Trophoblast cell (in vitro differentiated cells and primary cell): ENCODE data around the gene ACO1.

Experiments used
- DNase-seq, 2 donors: peaks; one replicate each; pipeline ENCODE4 v3.0.0-alpha.2; 2016
- H2AFZ ChIP-seq: 2 replicates; pipeline ENCODE4 v1.6.1; 2013; ENCODE audit warnings: low read length, moderate library complexity, mild to moderate bottlenecking; ENCODE audit not compliant: insufficient read depth, poor library complexity
- H2AK5ac ChIP-seq: 2 replicates; pipeline ENCODE4 v1.6.1; 2013; ENCODE audit warnings: mild to moderate bottlenecking, low read length
- H2BK120ac ChIP-seq: 2 replicates; pipeline ENCODE4 v1.6.1; 2013; ENCODE audit warnings: low read length, mild to moderate bottlenecking, moderate library complexity; ENCODE audit not compliant: insufficient read depth, poor library complexity
- H2BK12ac ChIP-seq: 2 replicates; pipeline ENCODE4 v1.6.1; 2013; ENCODE audit warnings: mild to moderate bottlenecking, low read length, moderate library complexity
- H2BK5ac ChIP-seq: 2 replicates; pipeline ENCODE4 v1.6.1; 2013; ENCODE audit warnings: low read length, low read depth, moderate library complexity, mild to moderate bottlenecking; ENCODE audit not compliant: poor library complexity
- H3K14ac ChIP-seq: 2 replicates; pipeline ENCODE4 v1.6.1; 2013; ENCODE audit warnings: mild to moderate bottlenecking, low read length
- H3K18ac ChIP-seq: 2 replicates; pipeline ENCODE4 v1.6.1; 2013; ENCODE audit warnings: mild to moderate bottlenecking, low read length
- H3K23ac ChIP-seq: 2 replicates; pipeline ENCODE4 v1.6.1; 2013; ENCODE audit warnings: low read length
- H3K27ac ChIP-seq: 2 replicates; pipeline ENCODE4 v1.5.1; 2013; ENCODE audit warnings: low read depth, mild to moderate bottlenecking, inconsistent platforms, low read length, moderate library complexity
- H3K27me3 ChIP-seq: 2 replicates; pipeline ENCODE4 v1.6.1; 2013; ENCODE audit warnings: inconsistent platforms, mild to moderate bottlenecking, low read length, moderate library complexity; ENCODE audit not compliant: insufficient read depth
- H3K36me3 ChIP-seq, 2 experiments: 1 replicate in 1 of 2; 2 replicates in 1 of 2; pipeline ENCODE4 v1.6.1; 2013; ENCODE audit warnings: low read length in 2 of 2, mild to moderate bottlenecking in 2 of 2, moderate library complexity in 1 of 2; ENCODE audit not compliant: insufficient read depth in 2 of 2, control insufficient read depth in 1 of 2
- H3K4ac ChIP-seq: 2 replicates; pipeline ENCODE4 v1.6.1; 2013; ENCODE audit warnings: low read depth, mild to moderate bottlenecking, low read length, moderate library complexity
- H3K4me1 ChIP-seq, 2 experiments: 1 replicate in 1 of 2; 2 replicates in 1 of 2; pipeline ENCODE4 v1.6.1; 2013; ENCODE audit warnings: low read length in 2 of 2, mild to moderate bottlenecking in 2 of 2, moderate library complexity in 1 of 2; ENCODE audit not compliant: insufficient read depth in 2 of 2, control insufficient read depth in 1 of 2
- H3K4me2 ChIP-seq: 2 replicates; pipeline ENCODE4 v1.6.1; 2013; ENCODE audit warnings: inconsistent platforms, mild to moderate bottlenecking, low read length, moderate library complexity
- H3K4me3 ChIP-seq: 2 replicates; pipeline ENCODE4 v1.5.1; 2013; ENCODE audit warnings: mild to moderate bottlenecking, low read depth, low read length, inconsistent platforms
- H3K79me1 ChIP-seq: one replicate; pipeline ENCODE4 v1.6.1; 2013; ENCODE audit warnings: low read length
- H3K79me2 ChIP-seq: 2 replicates; pipeline ENCODE4 v1.6.1; 2013; ENCODE audit warnings: low read length, mild to moderate bottlenecking; ENCODE audit not compliant: control insufficient read depth, insufficient read depth, poor library complexity
- H3K9ac ChIP-seq: 2 replicates; pipeline ENCODE4 v1.6.1; 2013; ENCODE audit warnings: mild to moderate bottlenecking, low read length
- H3K9me3 ChIP-seq: 2 replicates; pipeline ENCODE4 v1.6.1; 2013; ENCODE audit warnings: low read depth, mild to moderate bottlenecking, control low read depth, inconsistent platforms, low read length; ENCODE audit not compliant: insufficient read depth
- H4K12ac ChIP-seq: 2 replicates; pipeline ENCODE4 v1.6.1; 2013; ENCODE audit warnings: low read depth, mild to moderate bottlenecking, low read length, moderate library complexity
- H4K8ac ChIP-seq: 2 replicates; pipeline ENCODE4 v1.6.1; 2013; ENCODE audit warnings: low read depth, mild to moderate bottlenecking, low read length, moderate library complexity
- H4K91ac ChIP-seq: one replicate; pipeline ENCODE4 v1.6.1; 2013; ENCODE audit warnings: low read depth, mild to moderate bottlenecking, low read length, moderate library complexity
- WGBS: extraction: QIAGEN DNeasy Blood & Tissue Kit; methylation state at CpG from one replicate; pipeline ENCODE4 v1.1.7; 2013; ENCODE audit warnings: missing lambda C conversion rate; ENCODE audit not compliant: insufficient read length, insufficient coverage; ENCODE audit errors: extremely low coverage; 5-methylcytosine and 5-hydroxymethylcytosine counted together

The ACO1 gene

DNA sequence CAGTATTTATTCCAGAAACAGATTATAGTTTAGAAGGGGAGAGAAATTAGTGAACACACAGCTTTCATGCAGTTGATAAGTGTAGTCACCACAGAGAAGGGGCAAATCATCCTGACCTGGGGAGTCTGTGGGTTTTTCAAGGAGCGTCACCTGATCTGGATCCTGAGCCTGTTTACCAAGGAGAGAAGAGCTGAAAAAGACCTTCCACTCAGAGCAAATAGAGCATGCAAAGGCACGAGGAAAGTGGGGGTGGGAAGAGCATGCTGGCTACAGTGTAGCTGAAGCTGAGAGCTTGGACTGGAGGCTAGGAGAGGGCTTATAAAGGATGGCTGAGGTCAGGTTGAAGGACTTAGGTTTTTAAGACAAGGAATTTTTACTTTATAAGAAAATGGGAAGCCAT lies 30.4 kb downstream of the ACO1 start:
- H3K4me1 ChIP-seq = no peaks in the 10 kb centered on the region
- H4K12ac ChIP-seq = no peak overlapping the region
- WGBS = no CpG with 5 or more reads among the region's 2 CpGs
- H3K9me3 ChIP-seq = no peaks in the 10 kb centered on the region
- no peak overlapping the region for H3K23ac ChIP-seq
- H2BK120ac ChIP-seq = no peak overlapping the region
- no peak overlapping the region for H2BK12ac ChIP-seq
- H3K27me3 ChIP-seq = no peaks in the 10 kb centered on the region
- H3K27ac ChIP-seq = no peak overlapping the region
- H3K79me1 ChIP-seq = no peaks in the 10 kb centered on the region
- no peak overlapping the region for H3K14ac ChIP-seq
- no peak overlapping the region for H3K18ac ChIP-seq
- no peak overlapping the region for H3K9ac ChIP-seq
- no peak overlapping the region for H2BK5ac ChIP-seq
- H3K4ac ChIP-seq = no peak overlapping the region
- no peak overlapping the region for H3K4me2 ChIP-seq
- H4K91ac ChIP-seq = no peak overlapping the region
- no peak overlapping the region for H3K4me3 ChIP-seq
- DNase-seq = no peak
- no peak overlapping the region for H4K8ac ChIP-seq
- H2AFZ ChIP-seq = no peak overlapping the region
- H2AK5ac ChIP-seq = no peak overlapping the region
- peaks cover 5 to 8% of the 10 kb centered on the region in 2 experiments for H3K36me3 ChIP-seq
- no peaks in the 10 kb centered on the region for H3K79me2 ChIP-seq

DNA sequence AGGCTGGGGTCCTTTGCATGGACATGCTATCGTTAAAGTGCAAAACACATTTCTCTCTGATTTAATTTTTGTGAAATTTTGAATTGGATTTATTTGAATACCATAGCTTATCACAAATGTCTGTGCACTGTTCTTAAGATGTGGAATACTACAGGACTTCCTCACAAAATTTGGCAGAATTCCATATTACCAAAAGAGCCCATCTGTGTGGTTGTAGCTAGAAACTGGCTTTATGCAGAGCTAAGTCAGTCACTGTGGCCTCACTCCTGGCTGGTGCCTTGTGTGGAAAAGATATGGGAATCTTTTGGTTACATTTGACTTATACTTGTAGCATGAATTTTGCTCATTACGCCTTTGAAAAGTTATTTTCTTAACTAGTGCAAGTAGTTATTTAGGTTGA lies 35.5 kb downstream of the ACO1 start:
- no peak overlapping the region for H4K8ac ChIP-seq
- H2AFZ ChIP-seq = no peak overlapping the region
- no CpG with 5 or more reads among the region's 2 CpGs for WGBS
- no peak overlapping the region for H3K23ac ChIP-seq
- no peak overlapping the region for H4K91ac ChIP-seq
- H3K79me2 ChIP-seq = no peaks in the 10 kb centered on the region
- H3K4me2 ChIP-seq = no peak overlapping the region
- no peak overlapping the region for H4K12ac ChIP-seq
- H2BK5ac ChIP-seq = no peak overlapping the region
- no peak overlapping the region for H2BK12ac ChIP-seq
- no peak overlapping the region for H3K9ac ChIP-seq
- no peak overlapping the region for H3K4ac ChIP-seq
- no peak overlapping the region for H3K18ac ChIP-seq
- peaks cover 9 to 24% of the 10 kb centered on the region in 2 experiments for H3K36me3 ChIP-seq
- H2BK120ac ChIP-seq = no peak overlapping the region
- no peak for DNase-seq
- peaks cover 0 to 2% of the 10 kb centered on the region in 2 experiments for H3K4me1 ChIP-seq
- H3K79me1 ChIP-seq = no peaks in the 10 kb centered on the region
- no peaks in the 10 kb centered on the region for H3K27me3 ChIP-seq
- no peak overlapping the region for H3K4me3 ChIP-seq
- no peaks in the 10 kb centered on the region for H3K9me3 ChIP-seq
- H2AK5ac ChIP-seq = no peak overlapping the region
- no peak overlapping the region for H3K27ac ChIP-seq
- no peak overlapping the region for H3K14ac ChIP-seq

DNA sequence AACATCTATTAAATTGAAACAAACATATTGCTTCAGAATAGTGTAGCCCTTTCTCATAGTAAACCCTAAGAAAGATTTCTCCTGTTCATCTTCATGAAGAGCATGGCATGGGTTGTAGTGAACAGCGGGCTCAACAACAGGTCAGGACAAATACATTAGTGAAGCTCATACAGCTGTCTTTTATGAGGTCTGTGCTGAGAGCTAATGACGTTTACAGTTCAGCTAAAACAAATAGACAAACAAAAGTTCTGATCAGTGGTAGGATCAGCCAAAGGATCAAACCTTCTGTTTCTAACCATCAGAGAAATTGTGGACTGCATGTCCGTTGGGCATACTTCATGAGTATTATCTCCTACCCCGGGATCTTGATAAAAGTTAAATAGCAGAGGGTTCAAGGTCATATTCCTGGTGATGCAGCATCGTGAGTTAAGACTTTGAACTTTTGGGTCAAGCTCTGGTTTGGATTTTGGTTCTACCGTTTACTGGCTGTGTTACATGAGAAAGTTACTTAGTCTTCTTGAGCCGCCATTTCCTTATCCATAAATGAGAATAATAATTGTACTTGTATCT lies 37.9 kb downstream of the ACO1 start:
- no peak overlapping the region for H4K91ac ChIP-seq
- no peak for DNase-seq

DNA sequence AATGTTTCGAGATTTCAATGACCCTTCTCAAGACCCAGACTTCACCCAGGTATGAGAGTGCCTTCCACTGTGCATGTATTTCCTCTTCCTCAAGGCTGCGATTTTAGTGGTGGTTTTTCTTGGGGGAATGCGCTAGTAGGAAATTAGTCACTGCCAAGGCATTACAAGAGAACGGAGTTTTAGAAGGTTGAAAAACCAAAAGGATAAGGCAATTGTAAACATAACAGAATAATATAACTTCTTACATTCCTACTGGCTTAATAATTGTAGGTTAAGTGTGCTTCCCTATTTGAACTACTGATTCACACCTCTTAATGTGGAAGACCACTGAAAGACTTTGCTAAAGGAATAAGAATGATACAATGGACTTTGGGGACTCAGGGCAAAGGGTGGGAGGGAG lies 38.9 kb downstream of the ACO1 start:
- Histone ChIP-seq H3K23ac (no peak overlapping the region), H3K18ac (no peak overlapping the region), H2AFZ (no peak overlapping the region), H4K12ac (no peak overlapping the region), H3K79me2 (no peaks in the 10 kb centered on the region), H3K4me2 (no peak overlapping the region), H4K8ac (no peak overlapping the region), H3K79me1 (no peaks in the 10 kb centered on the region), H4K91ac (no peak overlapping the region), H3K36me3 (peaks cover 13 to 20% of the 10 kb centered on the region in 2 experiments), H3K27me3 (no peaks in the 10 kb centered on the region), H2BK5ac (no peak overlapping the region), H3K9ac (no peak overlapping the region), H3K14ac (no peak overlapping the region), H3K9me3 (no peaks in the 10 kb centered on the region), H2BK12ac (no peak overlapping the region), H3K27ac (no peak overlapping the region), H3K4me1 (peaks cover 0 to 2% of the 10 kb centered on the region in 2 experiments), H2BK120ac (no peak overlapping the region), H2AK5ac (no peak overlapping the region), H3K4me3 (no peak overlapping the region), H3K4ac (no peak overlapping the region)
- WGBS = no CpG with 5 or more reads among the region's 4 CpGs
- no peak for DNase-seq

More for the DNA sequence above, 37.9 kb downstream of the ACO1 start:
- no peak overlapping the region for H3K4me3 ChIP-seq
- no peak overlapping the region for H2BK12ac ChIP-seq
- no peak overlapping the region for H3K14ac ChIP-seq
- no peak overlapping the region for H3K23ac ChIP-seq
- no peak overlapping the region for H2AK5ac ChIP-seq
- no peak overlapping the region for H2AFZ ChIP-seq
- H3K18ac ChIP-seq = no peak overlapping the region
- no peaks in the 10 kb centered on the region for H3K79me1 ChIP-seq
- no peak overlapping the region for H3K9ac ChIP-seq
- H3K9me3 ChIP-seq = no peaks in the 10 kb centered on the region
- no peak overlapping the region for H3K27ac ChIP-seq
- no peak overlapping the region for H4K12ac ChIP-seq
- no peaks in the 10 kb centered on the region for H3K79me2 ChIP-seq
- H3K4me1 ChIP-seq = peaks cover 0 to 2% of the 10 kb centered on the region in 2 experiments
- H4K8ac ChIP-seq = no peak overlapping the region
- no peaks in the 10 kb centered on the region for H3K27me3 ChIP-seq
- H3K4me2 ChIP-seq = no peak overlapping the region
- no CpG with 5 or more reads among the region's 7 CpGs for WGBS
- H2BK120ac ChIP-seq = no peak overlapping the region
- peaks cover 13 to 23% of the 10 kb centered on the region in 2 experiments for H3K36me3 ChIP-seq
- no peak overlapping the region for H3K4ac ChIP-seq
- no peak overlapping the region for H2BK5ac ChIP-seq
